Measurements from ENCODE around the gene DNPEP. TPM values are rescaled to one million over a fixed set of nuclear protein-coding genes. Genes with fewer than 3 reads are reported as not detected.
A peak's percentile ranks its signal among the peaks of the same experiment; 100 is the strongest.
"Not testable (repeated sequence)": the region's sequence is repeated elsewhere in the genome, so short reads cannot be mapped to it uniquely, and the experiment has no call there.

The DNPEP gene
- total RNA-seq, 4 donors from 2014 or later = 37.8 to 76.9 (median 59.2) TPM

DNA sequence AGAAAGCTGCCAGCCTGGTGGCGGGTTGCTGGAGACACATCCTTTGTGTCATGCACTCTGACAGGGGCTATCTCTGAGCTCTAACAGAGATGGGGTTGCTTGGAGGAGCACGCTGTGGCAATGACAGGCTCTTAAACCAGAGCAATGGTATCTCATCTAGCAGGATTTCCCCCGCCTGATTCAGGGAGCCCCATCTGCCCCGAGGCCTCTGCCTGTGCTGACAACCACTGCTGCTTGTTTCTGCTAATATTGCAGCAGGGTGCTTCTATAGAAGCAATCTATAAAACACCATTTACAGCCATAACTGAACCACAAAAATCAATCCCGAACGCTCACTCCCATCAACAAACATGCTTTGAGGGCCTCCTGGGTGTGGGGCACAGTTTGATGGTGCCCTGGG lies 12.8 kb upstream of the DNPEP start:
- no peak overlapping the region for H3K4me3 ChIP-seq
- H3K4me1 ChIP-seq = peaks cover 0 to 55% (median 17%) of the 10 kb centered on the region in 3 donors
- TF ChIP-seq POLR2AphosphoS5 (IDR thresholded peaks at IDR 0.05) (no peak), POLR2A (IDR thresholded peaks at IDR 0.05) (no peak)
- TF ChIP-seq, protein P1, sequence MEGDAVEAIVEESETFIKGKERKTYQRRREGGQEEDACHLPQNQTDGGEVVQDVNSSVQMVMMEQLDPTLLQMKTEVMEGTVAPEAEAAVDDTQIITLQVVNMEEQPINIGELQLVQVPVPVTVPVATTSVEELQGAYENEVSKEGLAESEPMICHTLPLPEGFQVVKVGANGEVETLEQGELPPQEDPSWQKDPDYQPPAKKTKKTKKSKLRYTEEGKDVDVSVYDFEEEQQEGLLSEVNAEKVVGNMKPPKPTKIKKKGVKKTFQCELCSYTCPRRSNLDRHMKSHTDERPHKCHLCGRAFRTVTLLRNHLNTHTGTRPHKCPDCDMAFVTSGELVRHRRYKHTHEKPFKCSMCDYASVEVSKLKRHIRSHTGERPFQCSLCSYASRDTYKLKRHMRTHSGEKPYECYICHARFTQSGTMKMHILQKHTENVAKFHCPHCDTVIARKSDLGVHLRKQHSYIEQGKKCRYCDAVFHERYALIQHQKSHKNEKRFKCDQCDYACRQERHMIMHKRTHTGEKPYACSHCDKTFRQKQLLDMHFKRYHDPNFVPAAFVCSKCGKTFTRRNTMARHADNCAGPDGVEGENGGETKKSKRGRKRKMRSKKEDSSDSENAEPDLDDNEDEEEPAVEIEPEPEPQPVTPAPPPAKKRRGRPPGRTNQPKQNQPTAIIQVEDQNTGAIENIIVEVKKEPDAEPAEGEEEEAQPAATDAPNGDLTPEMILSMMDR (IDR thresholded peaks at IDR 0.05) = no peak
- no peak for ATAC-seq
- no peak overlapping the region for H3K27ac ChIP-seq
- no peaks in the 10 kb centered on the region for H3K9me3 ChIP-seq
- no peaks in the 10 kb centered on the region for H3K36me3 ChIP-seq
- 45 to 100% methylated on average over 1 to 4 of the region's 6 CpGs for WGBS, 2 donors (ENCODE audit: low coverage in 1 of 2)
- H3K27me3 ChIP-seq = no peaks in the 10 kb centered on the region

DNA sequence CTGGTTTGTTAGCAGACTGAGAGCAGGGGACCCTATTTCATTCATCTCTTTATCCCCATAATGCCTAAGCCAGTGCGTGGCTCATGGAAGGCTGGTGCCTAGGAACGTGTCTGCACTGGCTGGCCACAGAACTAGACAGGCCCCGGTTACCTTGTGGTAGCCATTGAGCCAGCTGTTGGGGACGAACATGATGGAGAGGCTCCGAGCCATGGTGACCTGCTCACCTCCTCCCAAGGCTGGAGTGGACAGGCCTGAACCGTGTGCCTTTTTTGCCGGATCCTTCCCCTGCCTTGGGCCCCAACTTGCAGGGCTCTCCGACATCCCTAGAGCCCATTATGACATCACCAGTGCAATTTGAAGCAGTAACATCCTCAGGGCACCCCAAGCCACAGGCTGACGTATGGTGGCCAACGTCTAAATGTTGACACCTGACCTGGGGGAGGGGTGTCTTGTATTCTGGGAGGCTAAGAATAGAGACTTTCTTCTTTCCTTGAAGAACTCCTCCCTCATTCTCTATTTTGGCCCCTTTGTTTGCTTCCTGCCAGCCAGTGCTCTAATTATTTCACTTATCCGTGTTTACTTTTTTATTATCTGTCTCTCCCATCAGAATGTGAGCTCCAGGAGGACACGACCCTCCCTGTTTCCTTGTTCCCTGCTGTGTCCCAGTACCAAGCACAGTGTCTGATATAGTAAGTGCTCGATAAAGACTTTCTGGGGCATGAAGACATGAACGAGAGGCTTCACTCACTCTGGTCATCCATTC lies 12.2 kb upstream of the DNPEP start:
- H3K9me3 ChIP-seq = no peaks in the 10 kb centered on the region
- no peaks in the 10 kb centered on the region for H3K36me3 ChIP-seq
- H3K27me3 ChIP-seq = no peaks in the 10 kb centered on the region
- H3K4me3 ChIP-seq = no peak overlapping the region
- WGBS, 2 donors (ENCODE audit: low coverage in 1 of 2) = 71 to 75% methylated on average over 6 to 11 of the region's 14 CpGs
- peaks cover 0 to 49% (median 13%) of the 10 kb centered on the region in 3 donors for H3K4me1 ChIP-seq
- H3K27ac ChIP-seq = peak overlapping the region in 2 of 4 donors; percentile 51 to 64
- ATAC-seq = no peak
- TF ChIP-seq POLR2AphosphoS5 (IDR thresholded peaks at IDR 0.05) (no peak), EP300 (IDR thresholded peaks at IDR 0.05) (no peak), POLR2A (IDR thresholded peaks at IDR 0.05) (no peak)
- TF ChIP-seq, protein P1 (IDR thresholded peaks at IDR 0.05) = no peak

DNA sequence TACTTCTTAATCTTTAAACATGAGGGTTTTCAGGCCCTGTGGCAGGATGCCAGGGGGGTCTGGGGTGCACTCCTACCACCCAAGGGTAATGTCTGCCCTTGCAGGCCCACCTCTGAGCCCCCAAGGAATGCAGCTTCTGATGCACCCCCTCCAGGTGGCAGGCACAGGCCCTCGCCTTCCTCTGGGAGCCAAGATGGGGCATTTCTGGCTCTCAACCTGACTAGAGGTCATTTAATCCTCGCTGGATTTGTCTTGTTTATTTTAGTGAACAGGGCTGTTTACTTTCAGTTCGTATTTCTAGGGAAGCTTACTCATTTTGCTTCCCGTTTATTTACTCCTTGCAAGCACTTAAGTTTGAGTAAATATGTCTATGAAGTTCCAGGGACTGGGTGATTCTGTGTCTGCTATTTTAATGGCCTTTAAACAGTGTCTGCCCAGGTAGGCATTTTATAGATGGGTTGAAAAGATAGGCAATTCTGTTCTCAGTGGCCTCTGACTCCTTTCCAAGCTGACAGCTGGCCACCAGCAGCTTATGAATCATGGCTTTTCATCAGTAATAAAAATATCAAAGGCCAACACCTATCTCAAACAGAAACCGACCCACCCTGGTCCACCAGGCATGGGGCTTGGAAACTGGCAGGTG lies 11.1 kb upstream of the DNPEP start:
- ATAC-seq = no peak
- H3K9me3 ChIP-seq = no peaks in the 10 kb centered on the region
- peak overlapping the region; percentile 23 to 64 (median 58) for H3K27ac ChIP-seq

DNA sequence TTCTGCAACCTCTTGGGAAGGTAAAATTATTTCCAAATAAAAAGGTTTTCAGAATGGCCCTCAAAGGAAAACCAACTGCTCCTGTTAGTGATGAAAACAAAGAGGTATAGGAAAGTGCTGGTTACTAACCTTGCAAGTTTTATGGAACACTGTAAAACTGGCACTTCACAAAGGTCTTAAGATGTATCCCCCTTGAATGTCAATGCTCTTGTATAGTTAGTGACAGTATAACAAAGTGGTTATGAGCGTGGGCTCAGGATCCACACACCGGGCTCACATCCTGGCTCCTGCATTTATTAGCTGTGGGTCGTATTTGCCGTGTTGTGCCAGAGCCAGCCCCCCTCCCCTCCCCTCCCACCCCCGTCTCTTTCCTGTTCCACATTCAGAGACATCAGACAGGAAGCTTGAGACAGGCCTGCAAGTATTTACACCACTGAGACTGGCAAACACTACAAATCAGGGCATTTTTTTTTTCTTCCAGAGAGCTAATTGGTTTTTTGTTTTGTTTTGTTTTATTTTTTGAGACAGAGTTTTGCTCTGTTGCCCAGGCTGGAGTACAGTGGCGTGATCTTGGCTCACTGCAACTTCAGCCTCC lies 9.2 kb upstream of the DNPEP start:
- H3K9me3 ChIP-seq = no peaks in the 10 kb centered on the region
- peaks cover 0 to 21% (median 7%) of the 10 kb centered on the region in 3 donors for H3K4me1 ChIP-seq
- WGBS, 2 donors (ENCODE audit: low coverage in 1 of 2) = 64 to 73% methylated on average over 5 of the region's 6 CpGs
- H3K36me3 ChIP-seq = no peaks in the 10 kb centered on the region
- H3K27me3 ChIP-seq = no peaks in the 10 kb centered on the region
- ATAC-seq = no peak
- H3K4me3 ChIP-seq = no peak overlapping the region
- TF ChIP-seq POLR2AphosphoS5 (IDR thresholded peaks at IDR 0.05) (no peak), POLR2A (IDR thresholded peaks at IDR 0.05) (no peak), EP300 (IDR thresholded peaks at IDR 0.05) (no peak)
- TF ChIP-seq, protein P1 (IDR thresholded peaks at IDR 0.05) = no peak
- no peak overlapping the region for H3K27ac ChIP-seq

More for the DNA sequence above, 11.1 kb upstream of the DNPEP start:
- TF ChIP-seq POLR2AphosphoS5 (IDR thresholded peaks at IDR 0.05) (peak; percentile 79), POLR2A (IDR thresholded peaks at IDR 0.05) (no peak)
- H3K4me3 ChIP-seq = no peak overlapping the region
- peaks cover 0 to 38% (median 7%) of the 10 kb centered on the region in 3 donors for H3K4me1 ChIP-seq
- H3K27me3 ChIP-seq = no peaks in the 10 kb centered on the region
- 20 to 21% methylated on average over 4 to 5 of the region's 5 CpGs for WGBS, 2 donors (ENCODE audit: low coverage in 1 of 2)
- H3K36me3 ChIP-seq = no peaks in the 10 kb centered on the region

DNA sequence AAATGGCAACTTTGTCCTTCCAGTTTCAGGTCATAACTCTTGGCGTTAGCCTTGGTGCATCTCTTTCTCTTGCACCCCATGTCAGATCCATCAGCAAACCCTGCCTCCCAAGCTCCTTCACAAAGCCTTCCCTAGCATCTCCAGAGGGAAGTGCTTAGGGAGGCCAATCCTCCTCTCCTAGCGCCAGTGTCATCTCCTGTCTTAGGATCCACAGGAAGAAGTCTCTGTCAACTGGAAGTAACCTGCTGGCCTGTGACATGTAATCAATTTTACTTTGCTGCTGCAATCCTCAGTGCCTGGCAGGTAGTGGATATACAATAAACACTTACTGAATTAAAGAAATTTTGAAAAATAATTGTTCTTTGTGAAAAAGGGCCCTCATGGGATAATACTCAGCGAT lies 7.9 kb upstream of the DNPEP start:
- Histone ChIP-seq H3K4me1 (peaks cover 0 to 21% (median 7%) of the 10 kb centered on the region in 3 donors), H3K27ac (no peak overlapping the region), H3K9me3 (no peaks in the 10 kb centered on the region), H3K27me3 (no peaks in the 10 kb centered on the region), H3K4me3 (no peak overlapping the region), H3K36me3 (no peaks in the 10 kb centered on the region)
- WGBS, 2 donors (ENCODE audit: low coverage in 1 of 2) = 80 to 89% methylated on average over 1 to 2 of the region's 3 CpGs
- TF ChIP-seq POLR2AphosphoS5 (IDR thresholded peaks at IDR 0.05) (no peak), EP300 (IDR thresholded peaks at IDR 0.05) (no peak), POLR2A (IDR thresholded peaks at IDR 0.05) (no peak)
- TF ChIP-seq, protein P1 (IDR thresholded peaks at IDR 0.05) = no peak
- ATAC-seq = no peak

DNA sequence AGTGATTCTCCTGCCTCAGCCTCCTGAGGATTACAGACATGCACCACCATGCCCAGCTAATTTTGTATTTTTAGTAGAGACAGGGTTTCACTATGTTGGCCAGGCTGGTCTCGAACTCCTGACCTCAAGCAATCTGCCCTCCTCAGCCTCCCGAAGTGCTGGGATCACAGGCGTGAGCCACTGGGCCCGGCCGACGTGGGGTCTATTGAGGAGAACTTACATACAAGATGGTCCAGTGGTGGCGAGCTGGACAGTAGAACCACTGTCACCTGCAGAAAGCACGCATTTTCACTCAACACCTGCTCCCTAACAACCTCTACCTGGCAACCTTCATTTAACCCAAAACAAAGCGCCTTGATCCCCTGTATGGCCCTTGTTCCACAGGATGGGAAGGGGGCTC lies 7.3 kb upstream of the DNPEP start:
- not testable (repeated sequence) for H3K4me3 ChIP-seq, H3K9me3 ChIP-seq, H3K27ac ChIP-seq, H3K36me3 ChIP-seq, H3K27me3 ChIP-seq, ATAC-seq
- peaks cover 0 to 21% (median 7%) of the 10 kb centered on the region in 3 donors for H3K4me1 ChIP-seq
- WGBS, 2 donors (ENCODE audit: low coverage in 1 of 2) = 92 to 100% methylated on average over 4 to 6 of the region's 9 CpGs
